ENCODE results near the gene CREB3L4. TPM values are rescaled to one million over a fixed set of nuclear protein-coding genes. Genes with fewer than 3 reads are reported as not detected.

CREB3L4 gene
- total and polyA plus RNA-seq, 11 donors = 2.5 to 7.2 (median 4.7) TPM

GRCh38 chr1:153973071-153973470 lies 5.4 kb downstream of the CREB3L4 start:
- H3K36me3 ChIP-seq = peaks cover 0 to 36% (median 33%) of the 10 kb centered on the region in 9 donors
- no peak overlapping the region for H3K4me3 ChIP-seq
- no peak overlapping the region for H3K27ac ChIP-seq
- no peaks in the 10 kb centered on the region for H3K27me3 ChIP-seq
- TF ChIP-seq POLR2A (IDR thresholded peaks at IDR 0.05) = no peak
- no peak for TF ChIP-seq CTCF (IDR thresholded peaks at IDR 0.05)
- peaks cover 0 to 52% (median 19%) of the 10 kb centered on the region in 12 donors for H3K4me1 ChIP-seq
- ATAC-seq = no peak
- no peak for DNase-seq
- no peaks in the 10 kb centered on the region for H3K9me3 ChIP-seq
- intact Hi-C loops (cut with DNase I) = no loop called here
- 92 to 96% (median 94%) methylated on average over 3 of the region's 3 CpGs for WGBS, 4 donors

GRCh38 chr1:153973525-153973924 lies 5.8 kb downstream of the CREB3L4 start:
- 72 to 82% (median 80%) methylated on average over 7 of the region's 7 CpGs for WGBS, 4 donors
- Histone ChIP-seq H3K9me3 (no peaks in the 10 kb centered on the region), H3K36me3 (peaks cover 0 to 36% (median 33%) of the 10 kb centered on the region in 9 donors), H3K27me3 (no peaks in the 10 kb centered on the region), H3K4me3 (no peak overlapping the region), H3K4me1 (peaks cover 0 to 53% (median 19%) of the 10 kb centered on the region in 12 donors), H3K27ac (no peak overlapping the region)
- ATAC-seq (no peak), DNase-seq (no peak)
- intact Hi-C loops (cut with DNase I) = no loop called here
- TF ChIP-seq POLR2A (IDR thresholded peaks at IDR 0.05) (no peak), CTCF (IDR thresholded peaks at IDR 0.05) (no peak)

GRCh38 chr1:153976819-153977249 lies 9.1 kb downstream of the CREB3L4 start:
- TF ChIP-seq POLR2A (IDR thresholded peaks at IDR 0.05) (no peak), CTCF (IDR thresholded peaks at IDR 0.05) (no peak)
- DNase-seq = no peak
- no peaks in the 10 kb centered on the region for H3K9me3 ChIP-seq
- ATAC-seq = peak in 1 of 4 donors; percentile 1
- H3K36me3 ChIP-seq = peaks cover 0 to 50% (median 40%) of the 10 kb centered on the region in 9 donors
- WGBS, 4 donors = 0 to 5% (median 2%) methylated on average over 12 to 16 of the region's 16 CpGs
- peak overlapping the region; percentile 72 to 97 (median 92) for H3K27ac ChIP-seq
- intact Hi-C loops (cut with DNase I) = loop anchor here in 3 of 10 donors (1.0 to 5.0 kb wide), 3 partner anchors 10 to 55 kb away; partner anchors contain the start of genes CREB3L4 (in 1 of the 3), DENND4B (in 1 of the 3) and GATAD2B (in 1 of the 3)
- peak overlapping the region; percentile 70 to 97 (median 88) for H3K4me3 ChIP-seq
- no peaks in the 10 kb centered on the region for H3K27me3 ChIP-seq
- H3K4me1 ChIP-seq = peaks cover 0 to 46% (median 19%) of the 10 kb centered on the region in 12 donors

GRCh38 chr1:153977250-153978240 lies 9.8 kb downstream of the CREB3L4 start, which contains the start of gene JTB:
Gene JTB (minus strand): TSS chr1:153977674. CDS start chr1:153977252, 422 bp downstream.
- peak; percentile 90 to 94 (median 92) for DNase-seq
- Histone ChIP-seq H3K27ac (peak within 1 kb of the TSS; percentile 72 to 97 (median 92)), H3K9me3 (no peaks in the 10 kb centered on the region), H3K27me3 (no peaks in the 10 kb centered on the region), H3K36me3 (peaks cover 0 to 52% (median 43%) of the 10 kb centered on the region in 9 donors), H3K4me3 (peak within 1 kb of the TSS; percentile 70 to 97 (median 88)), H3K4me1 (peaks cover 0 to 40% (median 19%) of the 10 kb centered on the region in 12 donors)
- intact Hi-C loops (cut with DNase I) = loop anchor here in 3 of 10 donors (1.0 to 5.0 kb wide), 3 partner anchors 10 to 55 kb away; partner anchors contain the start of genes CREB3L4 (in 1 of the 3), DENND4B (in 1 of the 3) and GATAD2B (in 1 of the 3)
- TF ChIP-seq POLR2A (IDR thresholded peaks at IDR 0.05) (peak; percentile 66 to 91), CTCF (IDR thresholded peaks at IDR 0.05) (no peak)
- ATAC-seq = peak; percentile 90 to 97 (median 96)
- WGBS, 4 donors = 0 to 1% (median 0%) methylated on average over 23 to 75 of the region's 75 CpGs
